Activated naive CD4-positive, alpha-beta T cell (primary cell): ENCODE data around the gene HACD1.
"Not testable (repeated sequence)": the region's sequence is repeated elsewhere in the genome, so short reads cannot be mapped to it uniquely, and the experiment has no call there.

ENCODE experiments used
- DNase-seq, 4 experiments: peaks; one replicate each; lab custom pipeline; 2025; lab: John Stamatoyannopoulos, UW

The HACD1 gene

GRCh38 chr10:17643755-17644484 lies 26.7 kb upstream of the HACD1 start, which contains the start of gene STAM:
TSS of gene STAM (plus strand) at chr10:17644151. CDS start at chr10:17644340, 189 bp downstream.
- DNase-seq = peak; percentile 81 to 97 (median 91)

- peak in 1 of 4 experiments; percentile 27 for DNase-seq
Measured at GRCh38 chr10:17643339-17643754, 26.2 kb upstream of the HACD1 start.

GRCh38 chr10:17640331-17640816 lies 23.2 kb upstream of the HACD1 start:
- DNase-seq = no peak

- DNase-seq = no peak
Measured at GRCh38 chr10:17637869-17638268, 20.7 kb upstream of the HACD1 start.

- DNase-seq = no peak
Measured at GRCh38 chr10:17633353-17633752, 16.2 kb upstream of the HACD1 start.

- not testable (repeated sequence) for DNase-seq
Measured at GRCh38 chr10:17632590-17632989, 15.4 kb upstream of the HACD1 start.

GRCh38 chr10:17626656-17627055 lies 9.5 kb upstream of the HACD1 start:
- no peak for DNase-seq

GRCh38 chr10:17624996-17625395 lies 7.8 kb upstream of the HACD1 start:
- DNase-seq = no peak

GRCh38 chr10:17622061-17622460 lies 4.9 kb upstream of the HACD1 start:
- no peak for DNase-seq

- peak in 2 of 4 experiments; percentile 12 to 16 for DNase-seq
Measured at GRCh38 chr10:17616403-17617030, 657 bp downstream of the HACD1 start.

GRCh38 chr10:17609523-17610079 lies 7.6 kb downstream of the HACD1 start:
- no peak for DNase-seq

GRCh38 chr10:17607603-17608332 lies 9.4 kb downstream of the HACD1 start:
- no peak for DNase-seq

- no peak for DNase-seq
Measured at GRCh38 chr10:17607060-17607459, 10.1 kb downstream of the HACD1 start.

- no peak for DNase-seq
Measured at GRCh38 chr10:17606547-17607040, 10.6 kb downstream of the HACD1 start.

GRCh38 chr10:17605936-17606335 lies 11.2 kb downstream of the HACD1 start:
- DNase-seq = no peak

GRCh38 chr10:17599089-17599488 lies 18.1 kb downstream of the HACD1 start:
- no peak for DNase-seq

GRCh38 chr10:17597386-17597785 lies 19.8 kb downstream of the HACD1 start:
- no peak for DNase-seq

- no peak for DNase-seq
Measured at GRCh38 chr10:17590969-17591645, 26.1 kb downstream of the HACD1 start.

- DNase-seq = not testable (repeated sequence)
Measured at GRCh38 chr10:17589316-17589715, 27.9 kb downstream of the HACD1 start.

GRCh38 chr10:17588420-17588819 lies 28.8 kb downstream of the HACD1 start:
- no peak for DNase-seq

GRCh38 chr10:17587321-17587720 lies 29.9 kb downstream of the HACD1 start:
- not testable (repeated sequence) for DNase-seq
